HT1080 (cell line): ENCODE measurements around the gene ZNF48. TPM values are rescaled to one million over a fixed set of nuclear protein-coding genes. Genes with fewer than 3 reads are reported as not detected.
A peak's percentile ranks its signal among the peaks of the same experiment; 100 is the strongest.
"Not testable (repeated sequence)": the region's sequence is repeated elsewhere in the genome, so short reads cannot be mapped to it uniquely, and the experiment has no call there.

Experiments used
- DNase-seq: peaks from one replicate; pipeline ENCODE4 v3.0.0-alpha.2; 2015; ENCODE audit warnings: low read depth
- total RNA-seq: library from RNA; depleted of rRNA; stranded (reverse); fragments of >200 nt; shearing (Covaris generic); gene quantifications from 2 replicates; pipeline ENCODE4 v1.2.3, GENCODE V29; 2014

The ZNF48 gene
- total RNA-seq, 1 experiment from 2014 or later: 12.2 TPM

- DNase-seq: peak; percentile 83
These were observed 17.4 kb upstream of the ZNF48 start for GRCh38 chr16:30377812-30378235.

GRCh38 chr16:30378236-30379157 is 16.7 kb upstream of the ZNF48 start:
- DNase-seq: peak; percentile 95

- DNase-seq: no peak
These were observed 15.9 kb upstream of the ZNF48 start for GRCh38 chr16:30379158-30379783.

- no peak for DNase-seq
These were observed 15.0 kb upstream of the ZNF48 start for GRCh38 chr16:30380072-30380802.

GRCh38 chr16:30380803-30381208 is 14.4 kb upstream of the ZNF48 start:
- DNase-seq: no peak

DNA sequence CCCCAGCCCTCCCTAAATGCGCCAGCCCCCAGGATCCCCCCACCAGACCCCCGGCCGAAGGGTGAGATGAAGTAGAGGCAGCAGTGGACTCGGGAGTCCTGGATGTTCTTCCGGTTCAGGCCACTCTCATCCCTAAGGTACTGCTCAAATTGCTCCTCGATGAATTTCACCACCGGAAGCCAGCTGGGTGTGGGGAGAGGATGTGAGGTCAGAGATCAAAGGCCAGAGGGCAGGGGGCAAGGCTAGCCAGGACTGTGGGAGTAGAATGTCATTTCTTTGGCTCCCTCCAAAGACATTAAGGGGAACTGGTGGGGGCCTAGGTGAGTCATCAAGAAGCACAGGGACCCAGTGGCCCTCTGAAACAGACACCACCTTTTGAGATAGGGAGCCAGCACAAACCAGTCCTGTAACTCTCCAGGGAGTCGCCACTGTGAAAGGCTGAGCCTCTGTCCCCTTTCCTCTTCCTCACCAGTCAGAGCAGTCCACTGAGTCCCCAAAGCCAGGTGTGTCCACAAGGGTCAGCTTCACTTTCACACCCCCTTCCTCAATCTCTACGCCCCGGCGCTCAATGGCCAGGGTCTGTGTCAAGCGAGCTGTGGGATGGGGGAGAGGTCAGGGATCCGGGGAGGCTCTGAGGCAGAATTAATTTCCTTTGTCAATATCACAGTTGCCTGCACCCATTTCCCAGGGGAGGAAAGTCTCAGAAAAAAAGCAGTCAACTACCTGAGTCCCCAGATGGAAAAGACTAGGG is 13.8 kb upstream of the ZNF48 start:
- DNase-seq: no peak

DNA sequence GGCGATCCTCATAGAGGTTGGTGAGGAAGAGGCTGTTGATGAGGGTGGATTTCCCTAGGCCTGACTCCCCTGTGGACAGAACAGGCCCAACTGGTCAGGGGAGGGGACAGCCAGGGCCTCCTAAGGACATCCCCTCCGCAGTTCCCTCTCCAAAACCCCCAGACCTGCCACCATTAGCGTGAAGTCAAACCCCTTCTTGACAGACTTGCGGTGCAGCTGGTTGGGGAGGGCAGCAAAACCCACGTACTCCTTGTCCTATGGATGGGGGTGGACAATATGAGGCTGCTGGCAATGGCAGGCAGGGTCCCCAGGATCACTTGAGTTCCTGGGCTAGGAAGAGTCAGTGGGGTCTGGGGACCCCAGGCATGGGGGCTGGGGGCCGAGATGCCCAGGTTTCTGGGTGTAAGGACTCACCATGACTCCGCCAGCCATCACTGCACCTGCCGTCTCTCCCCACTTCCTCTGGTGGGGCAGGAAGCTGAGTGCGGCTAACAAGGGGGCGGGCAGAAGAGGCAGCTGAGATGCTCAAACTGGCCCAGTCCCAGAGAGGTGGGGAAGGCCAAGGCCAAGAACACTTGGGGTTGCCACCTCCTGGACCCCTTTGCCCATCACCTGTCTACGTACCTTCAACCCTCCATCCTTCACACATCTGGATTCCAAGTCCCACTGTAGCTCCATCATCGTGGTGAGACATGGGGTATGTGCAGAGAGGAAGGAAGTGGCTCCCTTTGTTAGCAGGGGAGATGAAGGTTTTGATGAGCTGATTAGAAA is 12.9 kb upstream of the ZNF48 start, which contains the start of gene SEPTIN1:
SEPTIN1 (minus strand) TSS at position 451 of the 771 bp plus-strand sequence; CDS start at position 432, 19 bp downstream.
- DNase-seq: no peak

GRCh38 chr16:30383521-30383920 is 11.7 kb upstream of the ZNF48 start:
- no peak for DNase-seq

GRCh38 chr16:30394592-30395154 is 547 bp upstream of the ZNF48 start:
- no peak for DNase-seq

DNA sequence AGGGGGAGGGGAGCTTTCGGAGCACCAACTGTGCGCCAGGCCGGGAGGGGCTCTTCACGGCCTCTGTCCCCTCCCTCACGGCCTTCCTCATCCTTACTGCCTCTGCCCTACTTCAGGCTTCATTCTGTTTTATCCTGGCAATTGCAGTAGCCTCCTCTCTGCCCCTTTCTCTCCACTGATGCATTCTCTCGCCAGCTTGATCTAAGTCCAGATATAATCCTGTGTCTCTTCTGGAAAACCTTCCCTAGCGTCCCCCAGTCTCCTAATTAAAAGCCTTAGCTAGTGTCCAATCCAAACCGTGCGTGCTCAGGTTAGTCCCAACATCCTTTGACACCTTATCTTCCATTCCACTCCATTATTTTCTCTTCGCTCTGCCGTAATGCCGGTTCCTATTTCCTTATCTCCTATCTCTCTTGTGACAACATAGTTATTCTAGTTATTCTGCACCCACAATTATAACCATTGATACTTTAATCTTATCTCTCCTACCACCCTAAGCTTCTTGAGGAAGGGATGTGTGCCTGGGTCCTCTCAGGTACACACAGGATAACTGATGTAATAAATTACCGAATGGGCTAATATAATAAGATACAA is 869 bp downstream of the ZNF48 start:
- DNase-seq: peak; percentile 41

DNA sequence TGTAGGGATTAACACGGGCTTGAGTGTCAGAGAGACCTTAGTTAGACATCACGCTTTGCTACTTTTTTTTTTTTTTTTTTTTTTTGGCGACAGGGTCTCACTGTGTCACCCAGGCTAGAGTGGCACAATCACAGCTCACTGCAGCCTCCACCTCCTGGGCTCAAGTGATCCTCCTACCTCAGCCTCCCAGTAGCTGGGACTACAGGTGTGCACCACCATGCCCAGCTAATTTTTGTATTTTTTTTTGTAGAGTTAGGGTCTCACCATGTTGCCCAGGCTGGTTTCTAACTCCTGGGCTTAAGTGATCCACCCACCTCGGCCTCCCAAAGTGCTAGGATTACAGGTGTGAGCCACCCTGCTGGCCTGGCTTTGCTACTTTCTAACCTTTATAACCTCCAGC is 1.4 kb downstream of the ZNF48 start:
- DNase-seq: not testable (repeated sequence)

GRCh38 chr16:30397056-30397455 is 1.8 kb downstream of the ZNF48 start:
- DNase-seq: no peak

DNA sequence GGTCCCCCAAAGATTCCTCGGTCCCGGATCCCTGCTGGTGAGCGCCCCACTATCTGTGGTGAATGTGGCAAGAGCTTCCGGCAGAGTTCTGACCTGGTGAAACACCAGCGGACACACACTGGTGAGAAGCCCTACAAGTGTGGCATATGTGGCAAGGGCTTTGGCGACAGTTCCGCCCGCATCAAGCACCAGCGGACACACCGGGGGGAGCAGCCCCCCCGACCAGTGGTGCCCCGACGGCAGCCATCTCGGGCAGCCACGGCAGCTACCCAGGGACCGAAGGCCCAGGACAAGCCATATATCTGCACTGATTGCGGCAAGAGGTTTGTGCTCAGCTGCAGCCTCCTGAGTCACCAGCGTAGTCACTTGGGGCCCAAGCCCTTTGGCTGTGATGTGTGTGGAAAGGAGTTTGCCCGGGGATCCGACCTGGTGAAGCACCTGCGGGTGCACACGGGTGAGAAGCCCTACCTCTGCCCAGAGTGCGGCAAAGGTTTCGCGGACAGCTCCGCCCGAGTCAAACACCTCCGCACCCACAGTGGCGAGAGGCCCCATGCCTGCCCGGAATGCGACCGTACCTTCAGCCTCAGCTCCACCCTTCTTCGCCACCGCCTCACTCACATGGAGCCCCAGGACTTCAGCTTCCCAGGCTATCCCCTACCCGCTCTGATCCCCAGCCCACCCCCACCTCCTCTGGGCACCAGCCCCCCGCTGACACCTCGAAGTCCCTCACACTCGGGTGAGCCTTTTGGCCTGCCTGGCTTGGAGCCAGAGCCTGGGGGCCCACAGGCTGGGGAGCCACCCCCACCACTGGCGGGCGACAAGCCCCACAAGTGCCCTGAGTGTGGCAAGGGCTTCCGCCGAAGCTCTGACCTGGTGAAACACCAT is 2.8 kb downstream of the ZNF48 start:
- no peak for DNase-seq

GRCh38 chr16:30398661-30399434 is 3.6 kb downstream of the ZNF48 start:
- DNase-seq: no peak

DNA sequence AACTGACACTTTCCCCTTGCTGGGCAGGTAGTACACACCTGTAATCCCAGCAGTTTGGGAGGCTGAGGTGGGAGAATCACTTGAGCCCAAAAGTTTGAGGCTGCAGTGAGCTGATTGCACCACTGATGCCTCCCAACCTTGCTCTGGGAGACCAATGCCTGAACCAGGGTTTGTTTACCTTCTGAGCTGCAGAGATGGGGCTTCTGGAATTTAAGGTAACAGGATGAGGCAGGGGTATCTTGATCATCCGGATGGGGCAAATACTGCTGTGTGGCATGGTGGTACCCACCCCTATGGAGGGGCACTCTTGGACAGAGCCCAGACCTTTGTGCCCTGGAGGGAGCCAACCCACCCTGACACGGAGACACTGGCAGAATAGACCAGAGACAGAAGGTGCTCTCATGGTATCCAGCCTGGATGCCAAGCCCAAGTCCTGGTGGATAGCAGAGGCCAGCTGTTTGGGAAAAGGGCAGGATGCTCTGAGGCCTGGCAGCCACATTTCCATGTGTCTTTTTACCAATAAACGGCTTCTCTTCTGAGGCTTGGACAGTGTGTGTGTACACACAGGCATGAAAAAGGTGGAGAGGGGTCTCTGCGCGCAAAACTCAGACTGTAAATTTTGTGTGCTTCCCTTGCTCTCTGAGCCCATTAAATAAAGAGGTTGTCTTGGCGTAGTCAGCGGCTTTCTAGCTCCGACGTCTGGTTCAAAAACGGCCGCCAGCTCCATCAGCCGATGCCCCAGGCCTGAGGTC is 4.4 kb downstream of the ZNF48 start:
- DNase-seq: no peak

- no peak for DNase-seq
These were observed 6.7 kb downstream of the ZNF48 start for GRCh38 chr16:30401768-30402425.

DNA sequence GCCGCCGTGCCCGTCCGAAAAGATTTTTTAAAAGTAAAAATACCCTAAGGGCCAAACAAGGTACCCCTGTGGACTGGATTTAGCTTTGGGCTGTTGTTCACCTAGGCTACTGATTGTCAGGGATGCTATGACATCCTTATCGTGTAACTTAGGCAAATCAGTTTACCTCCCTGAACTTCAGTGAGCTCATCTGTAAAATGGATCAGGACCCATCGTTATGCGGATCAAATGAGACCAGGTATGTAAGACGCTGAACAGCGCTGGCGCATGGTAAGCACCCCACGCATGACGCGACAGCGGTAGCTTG is 11.5 kb downstream of the ZNF48 start:
- DNase-seq: no peak
